ENCODE measurements around the gene CTSK.

DNA sequence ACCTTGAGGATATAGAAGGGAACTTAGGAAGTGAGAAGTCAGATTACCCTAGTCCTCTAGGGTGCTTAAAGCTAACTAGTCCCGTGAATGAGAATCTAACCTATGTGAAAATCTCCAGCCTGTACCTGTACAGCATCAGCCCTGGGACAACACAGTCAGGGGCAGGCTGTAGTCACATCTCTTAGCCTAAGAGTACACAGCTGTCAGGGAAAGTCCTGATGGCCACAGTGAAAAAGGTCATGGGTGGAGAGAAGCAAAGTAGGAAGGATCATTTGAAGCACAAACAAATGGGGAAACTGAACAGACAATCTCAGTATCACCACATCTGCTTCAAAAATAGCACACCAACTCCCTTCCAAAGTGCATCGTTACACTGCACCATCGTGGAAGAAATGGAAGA, 11.7 kb downstream of the CTSK start:
- TF ChIP-seq, protein P1, sequence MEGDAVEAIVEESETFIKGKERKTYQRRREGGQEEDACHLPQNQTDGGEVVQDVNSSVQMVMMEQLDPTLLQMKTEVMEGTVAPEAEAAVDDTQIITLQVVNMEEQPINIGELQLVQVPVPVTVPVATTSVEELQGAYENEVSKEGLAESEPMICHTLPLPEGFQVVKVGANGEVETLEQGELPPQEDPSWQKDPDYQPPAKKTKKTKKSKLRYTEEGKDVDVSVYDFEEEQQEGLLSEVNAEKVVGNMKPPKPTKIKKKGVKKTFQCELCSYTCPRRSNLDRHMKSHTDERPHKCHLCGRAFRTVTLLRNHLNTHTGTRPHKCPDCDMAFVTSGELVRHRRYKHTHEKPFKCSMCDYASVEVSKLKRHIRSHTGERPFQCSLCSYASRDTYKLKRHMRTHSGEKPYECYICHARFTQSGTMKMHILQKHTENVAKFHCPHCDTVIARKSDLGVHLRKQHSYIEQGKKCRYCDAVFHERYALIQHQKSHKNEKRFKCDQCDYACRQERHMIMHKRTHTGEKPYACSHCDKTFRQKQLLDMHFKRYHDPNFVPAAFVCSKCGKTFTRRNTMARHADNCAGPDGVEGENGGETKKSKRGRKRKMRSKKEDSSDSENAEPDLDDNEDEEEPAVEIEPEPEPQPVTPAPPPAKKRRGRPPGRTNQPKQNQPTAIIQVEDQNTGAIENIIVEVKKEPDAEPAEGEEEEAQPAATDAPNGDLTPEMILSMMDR (conservative IDR thresholded peaks at IDR 0.05 in 1 of 2, IDR thresholded peaks at IDR 0.05 in 1 of 2; ENCODE audit: extremely low read depth in 1 of 2, insufficient read depth in 1 of 2, low read depth in 1 of 2, low read length in 2 of 2): no peak
- no peak for TF ChIP-seq EZH2 (IDR thresholded peaks at IDR 0.05; ENCODE audit: borderline replicate concordance, low read length)

All from mammary epithelial cell (primary cell).